Activated T-cell treated with anti-CD3 and anti-CD28 coated beads, Interleukin-2, amount 50 U/mL, for 72 hours (primary cell): Measurements from ENCODE around the gene UTS2B. TPM values are rescaled to one million over a fixed set of nuclear protein-coding genes. Genes with fewer than 3 reads are reported as not detected.

Experiments used
- ATAC-seq, 2 donors: fragments of 150-1000 bp; cut with Tn5 transposase; replicated peaks in 1 of 2; 2 replicates each; pipeline ENCODE4 v1.10.0; 2021; ENCODE audit warnings: moderate library complexity in 2 of 2, mild to moderate bottlenecking in 1 of 2
- DNase-seq, 2 donors: peaks; one replicate each; pipeline ENCODE4 v3.0.0; 2021 to 2022; ENCODE audit warnings: mixed read lengths in 1 of 2
- H3K27ac Mint-ChIP-seq: one replicate; pipeline ENCODE4 v1.8.0; 2022; ENCODE audit warnings: mild to moderate bottlenecking, moderate library complexity, mixed read lengths
- H3K27me3 Mint-ChIP-seq: one replicate; pipeline ENCODE4 v1.8.0; 2022; ENCODE audit warnings: low read depth, mixed read lengths
- H3K36me3 Mint-ChIP-seq, 2 donors: one replicate each; pipeline ENCODE4 v1.8.0; 2022; ENCODE audit warnings: mixed read lengths in 2 of 2, mild to moderate bottlenecking in 1 of 2; ENCODE audit not compliant: insufficient read depth in 2 of 2
- H3K4me1 Mint-ChIP-seq: one replicate; pipeline ENCODE4 v1.8.0; 2022; ENCODE audit warnings: low read depth, mixed read lengths
- H3K4me3 Mint-ChIP-seq, 2 donors: one replicate each; pipeline ENCODE4 v1.8.0; 2022; ENCODE audit warnings: mild to moderate bottlenecking in 2 of 2, mixed read lengths in 2 of 2, moderate library complexity in 2 of 2
- H3K9me3 Mint-ChIP-seq, 2 donors: one replicate each; pipeline ENCODE4 v1.8.0; 2022; ENCODE audit warnings: mixed read lengths in 2 of 2
- total RNA-seq, 2 donors: library from RNA; stranded (reverse); gene quantifications; one replicate each; pipeline ENCODE4 v1.2.3, GENCODE V29; 2022

The UTS2B gene
- total RNA-seq, 2 donors from 2014 or later, result not detected

- no peak overlapping the region for H3K27ac Mint-ChIP-seq
- no peak for ATAC-seq
- no peak overlapping the region for H3K4me3 Mint-ChIP-seq
- H3K27me3 Mint-ChIP-seq, result no peaks in the 10 kb centered on the region
- peaks cover 0 to 2% of the 10 kb centered on the region in 2 donors for H3K36me3 Mint-ChIP-seq
- H3K4me1 Mint-ChIP-seq, result peaks cover 16% of the 10 kb centered on the region
- DNase-seq, result no peak
- no peaks in the 10 kb centered on the region for H3K9me3 Mint-ChIP-seq
These were observed 31.7 kb upstream of the UTS2B start for GRCh38 chr3:191362037-191362436.

- Mint-ChIP-seq H3K27me3 (no peaks in the 10 kb centered on the region), H3K4me1 (peaks cover 16% of the 10 kb centered on the region), H3K27ac (no peak overlapping the region), H3K4me3 (no peak overlapping the region), H3K36me3 (peaks cover 0 to 2% of the 10 kb centered on the region in 2 donors), H3K9me3 (no peaks in the 10 kb centered on the region)
- no peak for DNase-seq
- ATAC-seq, result no peak
These were observed 31.1 kb upstream of the UTS2B start for GRCh38 chr3:191361456-191361855.

- no peaks in the 10 kb centered on the region for H3K27me3 Mint-ChIP-seq
- no peak overlapping the region for H3K4me3 Mint-ChIP-seq
- H3K36me3 Mint-ChIP-seq, result peaks cover 0 to 2% of the 10 kb centered on the region in 2 donors
- no peak for DNase-seq
- H3K9me3 Mint-ChIP-seq, result no peaks in the 10 kb centered on the region
- no peak for ATAC-seq
- H3K4me1 Mint-ChIP-seq, result peaks cover 16% of the 10 kb centered on the region
- H3K27ac Mint-ChIP-seq, result peak overlapping the region; percentile 48
These were observed 30.3 kb upstream of the UTS2B start for GRCh38 chr3:191360620-191361019.

DNA sequence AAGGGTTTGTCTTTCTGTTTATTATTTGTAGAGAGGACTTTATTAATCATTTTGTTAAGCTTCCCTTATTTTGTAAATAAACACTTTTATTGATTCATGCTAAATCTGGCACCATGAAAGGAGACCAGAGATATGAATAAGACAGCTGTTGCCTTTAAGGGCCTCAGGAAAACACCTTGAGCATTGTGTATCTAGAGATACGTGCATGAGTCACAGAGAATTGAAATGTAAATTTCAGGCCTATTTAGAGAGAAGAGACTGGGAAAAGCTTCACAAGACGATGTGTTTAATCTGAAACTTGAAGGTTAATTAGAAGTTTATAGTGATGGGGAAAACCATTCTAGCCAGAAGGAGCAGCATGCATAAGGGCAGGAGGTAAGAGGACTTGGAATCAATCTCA lies 28.6 kb upstream of the UTS2B start:
- peak in 1 of 2 donors; percentile 51 for ATAC-seq
- DNase-seq, result no peak
- peaks cover 0 to 2% of the 10 kb centered on the region in 2 donors for H3K36me3 Mint-ChIP-seq
- H3K27ac Mint-ChIP-seq, result peak overlapping the region; percentile 39
- peak overlapping the region in 1 of 2 donors; percentile 62 for H3K4me3 Mint-ChIP-seq
- no peaks in the 10 kb centered on the region for H3K9me3 Mint-ChIP-seq
- no peaks in the 10 kb centered on the region for H3K27me3 Mint-ChIP-seq
- H3K4me1 Mint-ChIP-seq, result peaks cover 16% of the 10 kb centered on the region

DNA sequence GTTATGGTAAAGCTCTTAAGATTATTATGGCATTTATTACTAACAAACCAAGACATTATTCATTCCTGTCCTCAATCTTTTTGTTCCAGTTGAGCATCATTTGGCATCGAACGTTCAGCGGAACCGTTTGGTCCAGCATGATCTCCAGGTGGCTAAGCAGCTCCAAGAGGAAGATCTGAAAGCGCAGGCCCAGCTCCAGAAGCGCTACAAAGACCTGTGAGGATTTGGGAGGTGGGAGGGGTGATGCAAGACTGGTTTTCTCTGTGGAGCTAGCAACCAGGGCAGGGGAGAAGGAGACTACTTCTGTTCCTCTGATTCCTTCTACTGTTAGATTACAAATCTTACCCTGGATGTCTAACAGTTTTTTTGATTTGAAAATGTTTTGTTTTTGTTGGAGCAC lies 27.6 kb upstream of the UTS2B start:
- Mint-ChIP-seq H3K27me3 (no peaks in the 10 kb centered on the region), H3K9me3 (no peaks in the 10 kb centered on the region), H3K36me3 (peaks cover 0 to 2% of the 10 kb centered on the region in 2 donors), H3K4me1 (peaks cover 16% of the 10 kb centered on the region), H3K27ac (no peak overlapping the region), H3K4me3 (no peak overlapping the region)
- DNase-seq (no peak), ATAC-seq (no peak)

DNA sequence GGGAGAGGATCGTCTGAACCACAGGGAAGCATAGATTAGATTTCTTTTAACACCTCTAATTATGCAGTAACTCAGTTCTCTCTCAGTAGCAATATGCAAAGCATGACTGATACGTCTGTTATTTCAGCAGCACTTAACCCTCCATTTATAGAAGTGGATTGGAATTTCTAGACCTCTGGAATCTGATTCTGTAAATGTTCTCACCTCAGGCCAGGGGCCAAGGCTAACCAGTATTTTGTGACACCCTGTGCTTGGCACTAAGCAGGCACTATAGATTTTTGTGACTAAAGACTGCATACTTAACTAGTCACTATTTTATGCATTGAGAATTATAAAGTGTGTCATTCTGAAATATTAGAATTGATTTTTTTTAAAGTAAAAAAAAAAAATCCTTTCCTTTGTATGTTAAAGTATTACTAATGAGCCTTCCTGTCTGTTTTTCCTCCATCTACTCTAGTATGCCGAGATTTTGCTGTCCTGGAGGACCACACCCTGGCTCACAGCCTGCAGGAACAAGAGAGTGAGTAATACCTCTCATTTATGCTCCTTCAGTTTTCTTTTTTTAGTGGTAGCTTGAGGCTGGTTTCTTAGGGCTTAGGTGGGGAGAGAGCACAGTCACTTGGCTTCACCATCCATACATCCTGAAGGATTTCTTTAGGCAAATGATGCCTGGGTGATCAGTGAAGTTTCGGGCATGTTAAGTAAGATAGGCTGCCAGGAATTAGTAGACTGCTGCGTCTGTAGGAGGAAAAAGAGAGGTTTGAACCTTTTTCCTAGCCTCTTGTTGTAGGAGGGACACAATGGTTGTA lies 26.5 kb upstream of the UTS2B start:
- no peaks in the 10 kb centered on the region for H3K9me3 Mint-ChIP-seq
- ATAC-seq, result no peak
- H3K27ac Mint-ChIP-seq, result no peak overlapping the region
- DNase-seq, result no peak
- no peak overlapping the region for H3K4me3 Mint-ChIP-seq
- H3K27me3 Mint-ChIP-seq, result no peaks in the 10 kb centered on the region
- peaks cover 0 to 2% of the 10 kb centered on the region in 2 donors for H3K36me3 Mint-ChIP-seq
- H3K4me1 Mint-ChIP-seq, result peaks cover 16% of the 10 kb centered on the region

DNA sequence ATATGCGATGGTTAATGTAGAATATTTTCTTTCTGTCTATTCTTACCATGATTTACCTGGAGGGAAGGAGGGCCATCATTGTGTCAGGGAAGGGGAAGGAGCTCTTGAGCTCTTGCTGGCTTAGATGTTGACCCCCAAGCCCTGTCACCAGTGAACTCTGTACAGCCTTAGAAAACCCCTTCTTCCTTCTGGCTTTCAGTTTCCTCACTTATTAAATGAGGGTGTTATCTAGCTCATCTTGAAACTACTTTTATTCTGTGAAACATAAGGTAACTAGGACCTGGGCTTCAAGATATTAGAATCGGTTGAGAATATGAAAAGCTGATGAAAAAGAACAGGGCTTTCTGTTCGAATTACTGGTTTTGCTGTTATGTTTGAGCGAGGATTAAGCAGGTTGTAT lies 25.1 kb upstream of the UTS2B start:
- peaks cover 20% of the 10 kb centered on the region for H3K4me1 Mint-ChIP-seq
- no peaks in the 10 kb centered on the region for H3K9me3 Mint-ChIP-seq
- H3K27me3 Mint-ChIP-seq, result no peaks in the 10 kb centered on the region
- peaks cover 0 to 2% of the 10 kb centered on the region in 2 donors for H3K36me3 Mint-ChIP-seq
- H3K4me3 Mint-ChIP-seq, result no peak overlapping the region
- ATAC-seq (peak in 1 of 2 donors; percentile 41), DNase-seq (no peak)
- no peak overlapping the region for H3K27ac Mint-ChIP-seq

DNA sequence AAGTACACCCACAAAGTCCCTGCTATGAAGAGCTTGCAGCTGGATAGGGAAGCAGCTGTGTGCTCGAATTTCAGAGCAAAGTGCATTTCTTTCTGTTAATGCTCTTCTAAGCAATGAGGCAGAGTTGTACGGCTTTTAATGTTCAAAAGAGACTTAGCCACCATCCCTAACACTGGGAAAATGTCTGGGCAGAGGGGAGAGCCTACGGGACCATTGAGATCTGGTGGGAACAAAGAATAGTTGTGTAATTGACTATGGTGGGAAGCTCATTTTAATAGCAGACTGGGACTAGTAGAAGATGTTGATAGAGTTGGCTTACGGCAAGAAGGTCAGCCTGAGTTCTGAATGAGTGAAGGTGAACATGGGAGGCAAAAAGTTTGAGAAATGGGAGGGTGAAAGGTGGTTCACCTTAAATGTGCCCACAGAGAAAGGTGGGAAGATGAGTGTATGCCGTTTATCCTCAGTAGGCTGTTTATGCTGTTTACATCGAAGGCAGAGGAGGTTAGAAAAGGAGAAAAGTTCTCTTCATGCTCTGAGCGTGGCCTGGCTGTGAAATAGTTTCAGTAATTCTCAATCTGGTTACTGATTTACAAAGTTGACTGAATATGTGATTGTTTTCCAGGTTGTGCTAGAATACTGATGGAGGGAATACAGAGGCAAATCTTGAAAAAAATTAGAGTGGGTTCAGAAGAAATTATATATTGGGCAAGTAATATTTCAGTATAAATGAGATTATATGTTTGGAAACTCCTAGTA lies 22.9 kb upstream of the UTS2B start:
- Mint-ChIP-seq H3K36me3 (no peaks in the 10 kb centered on the region), H3K27ac (no peak overlapping the region), H3K4me1 (peaks cover 7% of the 10 kb centered on the region), H3K4me3 (no peak overlapping the region), H3K9me3 (no peaks in the 10 kb centered on the region), H3K27me3 (no peaks in the 10 kb centered on the region)
- ATAC-seq, result no peak
- DNase-seq, result no peak

DNA sequence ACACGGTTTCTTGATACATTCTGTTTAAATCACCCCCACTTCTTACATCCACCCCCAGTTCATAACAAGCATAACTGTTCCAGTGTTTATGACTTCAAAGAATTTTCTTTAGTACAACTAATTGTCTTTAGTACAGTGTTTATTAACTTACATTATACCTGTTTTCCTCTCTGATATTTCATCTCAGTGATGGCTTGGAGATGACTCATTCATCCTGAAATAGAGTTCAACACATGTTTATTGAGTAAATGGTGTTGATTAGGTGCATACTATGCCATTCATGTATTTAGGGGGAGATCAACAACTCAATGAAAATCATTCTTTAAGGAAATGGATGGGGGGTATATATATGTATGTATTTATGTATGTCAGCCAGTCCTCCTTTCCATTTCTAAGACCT lies 21.7 kb upstream of the UTS2B start:
- Mint-ChIP-seq H3K27me3 (no peaks in the 10 kb centered on the region), H3K4me1 (peaks cover 7% of the 10 kb centered on the region), H3K4me3 (no peak overlapping the region), H3K36me3 (no peaks in the 10 kb centered on the region), H3K9me3 (no peaks in the 10 kb centered on the region), H3K27ac (no peak overlapping the region)
- DNase-seq (no peak), ATAC-seq (no peak)

DNA sequence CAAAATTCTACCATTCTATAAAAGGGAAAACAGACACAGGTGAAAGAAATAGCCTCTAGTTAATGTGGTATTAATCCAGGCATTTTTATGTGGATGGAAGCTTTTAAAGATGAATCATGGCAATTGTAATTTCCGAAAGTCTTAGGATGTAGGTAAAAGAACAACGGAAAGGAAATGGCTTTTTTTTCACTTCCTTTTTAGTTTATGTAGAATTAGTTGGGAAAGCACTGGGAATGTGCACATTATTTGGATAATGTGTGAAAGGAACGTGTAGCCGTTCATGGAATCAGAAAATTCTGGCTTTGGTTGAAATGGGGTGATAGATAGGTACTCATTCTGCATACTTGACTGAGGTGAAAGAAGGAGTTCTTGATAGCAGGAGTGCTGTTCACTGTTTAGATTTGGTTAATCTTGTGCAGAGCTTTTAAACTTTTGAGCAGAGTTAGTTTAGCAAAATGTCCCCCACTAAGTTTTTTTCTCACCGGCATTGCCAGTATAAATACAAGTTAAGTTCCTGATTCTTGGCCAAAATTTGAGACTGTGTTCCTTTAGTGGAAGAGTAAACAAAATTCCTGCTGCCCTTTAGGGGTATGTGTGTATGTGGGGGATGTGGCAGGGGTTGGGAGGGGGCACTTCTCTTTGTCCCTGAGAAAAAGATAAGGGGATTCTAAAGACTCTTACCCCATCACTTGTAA lies 20.2 kb upstream of the UTS2B start:
- Mint-ChIP-seq H3K4me1 (peaks cover 7% of the 10 kb centered on the region), H3K36me3 (no peaks in the 10 kb centered on the region), H3K9me3 (no peaks in the 10 kb centered on the region)

DNA sequence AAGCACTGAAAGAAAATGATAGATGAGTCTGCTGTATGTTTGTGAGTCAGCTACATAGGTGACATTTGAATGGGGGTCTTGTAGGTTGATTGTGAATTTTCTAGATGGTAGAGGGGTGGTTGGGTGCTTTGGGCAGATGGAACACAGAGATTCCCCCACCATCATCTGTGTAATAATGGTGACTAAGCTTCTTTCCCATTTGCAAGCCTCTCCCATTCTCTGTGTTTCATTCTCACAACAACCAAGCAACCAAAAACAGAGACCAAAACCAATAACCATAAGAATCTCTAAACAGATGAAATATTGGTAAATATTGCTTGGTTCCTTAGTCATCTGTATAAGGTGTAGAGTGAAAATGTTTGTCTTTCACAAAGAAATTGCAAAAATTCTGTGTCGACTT lies 17.8 kb upstream of the UTS2B start:
- H3K9me3 Mint-ChIP-seq, result no peaks in the 10 kb centered on the region
- ATAC-seq (peak in 1 of 2 donors; percentile 25), DNase-seq (no peak)
- H3K4me1 Mint-ChIP-seq, result peaks cover 7% of the 10 kb centered on the region
- peak overlapping the region; percentile 5 for H3K27ac Mint-ChIP-seq
- no peaks in the 10 kb centered on the region for H3K36me3 Mint-ChIP-seq
- no peak overlapping the region for H3K4me3 Mint-ChIP-seq
- H3K27me3 Mint-ChIP-seq, result no peaks in the 10 kb centered on the region

More for the DNA sequence above, 20.2 kb upstream of the UTS2B start:
- no peak for DNase-seq
- no peak for ATAC-seq
- Mint-ChIP-seq H3K27me3 (no peaks in the 10 kb centered on the region), H3K4me3 (no peak overlapping the region), H3K27ac (no peak overlapping the region)

- DNase-seq (no peak), ATAC-seq (no peak)
- no peaks in the 10 kb centered on the region for H3K36me3 Mint-ChIP-seq
- H3K4me3 Mint-ChIP-seq, result no peak overlapping the region
- no peaks in the 10 kb centered on the region for H3K9me3 Mint-ChIP-seq
- H3K27me3 Mint-ChIP-seq, result no peaks in the 10 kb centered on the region
- peaks cover 7% of the 10 kb centered on the region for H3K4me1 Mint-ChIP-seq
- H3K27ac Mint-ChIP-seq, result no peak overlapping the region
These were observed 16.9 kb upstream of the UTS2B start for GRCh38 chr3:191347228-191347627.

DNA sequence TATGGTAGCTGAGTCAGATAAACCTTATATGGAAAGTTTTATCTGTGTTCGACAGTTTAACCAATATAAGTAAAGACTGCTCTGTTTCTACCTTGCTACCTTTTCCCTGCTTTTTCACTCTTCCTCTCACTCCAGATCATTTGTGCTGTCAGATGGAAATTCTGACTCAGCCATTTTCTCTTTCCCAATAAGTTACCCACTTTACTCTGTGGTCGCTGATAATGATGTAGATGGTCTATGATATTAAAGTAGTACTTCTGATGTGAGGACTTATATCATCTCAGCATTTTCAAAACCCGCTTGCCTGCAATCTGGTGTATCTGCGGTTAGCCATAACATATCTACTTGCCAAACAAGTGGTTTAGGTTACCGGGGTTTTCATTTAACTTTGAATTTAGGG lies 15.0 kb upstream of the UTS2B start:
- Mint-ChIP-seq H3K9me3 (no peaks in the 10 kb centered on the region), H3K4me1 (peaks cover 2% of the 10 kb centered on the region)

More for the DNA sequence above, 15.0 kb upstream of the UTS2B start:
- H3K27me3 Mint-ChIP-seq, result no peaks in the 10 kb centered on the region
- no peaks in the 10 kb centered on the region for H3K36me3 Mint-ChIP-seq
- peak overlapping the region; percentile 60 for H3K27ac Mint-ChIP-seq
- no peak for ATAC-seq
- H3K4me3 Mint-ChIP-seq, result peak overlapping the region in 1 of 2 donors; percentile 6
- DNase-seq, result no peak
